ENCODE results near the gene DCD. TPM values are rescaled to one million over a fixed set of nuclear protein-coding genes. Genes with fewer than 3 reads are reported as not detected.

DCD gene
- total and polyA plus RNA-seq, 9 of the 15 experiments (the other 6 are each of a cell fraction or from before 2014, with no cell fraction given), result not detected

GRCh38 chr12:54650409-54650808, 2.2 kb upstream of the DCD start:
- Histone ChIP-seq H3K27ac (ENCODE audit: extremely low read depth, low read depth, low read length) (no peak overlapping the region), H3K4me3 (no peak overlapping the region), H3K9me1 (ENCODE audit: control insufficient read depth, insufficient read depth, low read length) (no peaks in the 10 kb centered on the region), H4K20me1 (replicated peaks; ENCODE audit: control insufficient read depth, insufficient read depth, low read length) (no peaks in the 10 kb centered on the region), H3K9ac (ENCODE audit: insufficient read depth in 1 of 2, low read depth in 2 of 2, low read length in 2 of 2) (no peak overlapping the region), H3K4me1 (replicated peaks in 1 of 2; ENCODE audit: control insufficient read depth in 2 of 2, insufficient read depth in 2 of 2, low read length in 2 of 2) (no peaks in the 10 kb centered on the region), H3K36me3 (ENCODE audit: control insufficient read depth, insufficient read depth, low read length) (no peaks in the 10 kb centered on the region), H2AFZ (ENCODE audit: low read depth, low read length) (no peak overlapping the region), H3K27me3 (ENCODE audit: control insufficient read depth in 2 of 2, insufficient read depth in 2 of 2, low read length in 2 of 2) (peaks cover 0 to 11% of the 10 kb centered on the region in 2 experiments; a peak in 3 of 5 replicates), H3K79me2 (ENCODE audit: control insufficient read depth, insufficient read depth, low read length) (no peaks in the 10 kb centered on the region), H3K4me2 (ENCODE audit: insufficient read depth, low read length) (no peak overlapping the region), H3K9me3 (replicated peaks; ENCODE audit: control insufficient read depth, insufficient read depth, low read depth, low read length) (no peaks in the 10 kb centered on the region)
- CTCF ChIA-PET (ENCODE audit: low intra/inter-chr PET ratio), result no interaction called here
- DNase-seq (ENCODE audit: extremely low read depth in 1 of 4, low spot score in 3 of 4), result no peak
- TF ChIP-seq SMARCA4 (IDR thresholded peaks at IDR 0.05) (no peak), HDAC3 (IDR thresholded peaks at IDR 0.05; ENCODE audit: borderline replicate concordance, partially characterized antibody) (no peak)
- ATAC-seq, result no peak
- FAIRE-seq, result no peak
- WGBS (ENCODE audit: insufficient coverage, low coverage, missing lambda C conversion rate), result 0% methylated on average over 4 of the region's 4 CpGs
- POLR2A ChIA-PET, result no interaction called here
- in situ Hi-C loops (cut with MboI) (no loop called here), intact Hi-C loops (cut with micrococcal nuclease) (no loop called here)
- no TSS peak for BruUV-seq (replicated peaks)

DNA sequence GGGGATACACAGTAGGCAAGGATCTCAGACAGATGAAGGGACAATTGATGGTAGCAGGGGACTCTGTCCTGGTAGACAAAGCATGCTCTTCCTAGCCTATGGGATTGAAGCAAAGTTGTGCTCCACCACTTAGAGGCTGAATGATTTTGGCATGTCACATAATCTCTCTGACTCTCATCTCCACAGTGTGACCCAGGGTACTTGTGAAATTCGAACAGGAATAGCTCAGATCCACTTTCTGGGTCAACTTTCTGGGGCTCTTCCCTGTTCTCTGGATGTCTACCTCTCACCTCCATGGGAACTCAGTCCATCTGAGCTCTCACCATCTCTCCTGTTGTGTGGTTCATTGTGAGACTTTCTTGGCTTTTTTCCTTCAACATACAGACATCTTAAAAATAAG, 1.7 kb upstream of the DCD start:
- Histone ChIP-seq H3K27ac (ENCODE audit: extremely low read depth, low read depth, low read length) (no peak overlapping the region), H3K4me3 (no peak overlapping the region), H3K9ac (ENCODE audit: insufficient read depth in 1 of 2, low read depth in 2 of 2, low read length in 2 of 2) (no peak overlapping the region), H3K79me2 (ENCODE audit: control insufficient read depth, insufficient read depth, low read length) (no peaks in the 10 kb centered on the region), H2AFZ (ENCODE audit: low read depth, low read length) (no peak overlapping the region), H3K9me1 (ENCODE audit: control insufficient read depth, insufficient read depth, low read length) (no peaks in the 10 kb centered on the region), H3K36me3 (ENCODE audit: control insufficient read depth, insufficient read depth, low read length) (no peaks in the 10 kb centered on the region), H3K4me2 (ENCODE audit: insufficient read depth, low read length) (no peak overlapping the region), H4K20me1 (replicated peaks; ENCODE audit: control insufficient read depth, insufficient read depth, low read length) (no peaks in the 10 kb centered on the region), H3K4me1 (replicated peaks in 1 of 2; ENCODE audit: control insufficient read depth in 2 of 2, insufficient read depth in 2 of 2, low read length in 2 of 2) (no peaks in the 10 kb centered on the region), H3K9me3 (replicated peaks; ENCODE audit: control insufficient read depth, insufficient read depth, low read depth, low read length) (no peaks in the 10 kb centered on the region), H3K27me3 (ENCODE audit: control insufficient read depth in 2 of 2, insufficient read depth in 2 of 2, low read length in 2 of 2) (peaks cover 0 to 15% of the 10 kb centered on the region in 2 experiments; a peak in 3 of 5 replicates)
- intact Hi-C loops (cut with micrococcal nuclease), result no loop called here
- POLR2A ChIA-PET, result interaction anchor here (0.6 kb wide), 1 partner anchor 997 kb away, joined by 3 read pairs; no protein-coding TSS in a partner anchor
- FAIRE-seq (no peak), ATAC-seq (no peak), DNase-seq (ENCODE audit: extremely low read depth in 1 of 4, low spot score in 3 of 4) (no peak)
- WGBS (ENCODE audit: insufficient coverage, low coverage, missing lambda C conversion rate), result 0% methylated on average over 1 of the region's 1 CpG
- CTCF ChIA-PET (ENCODE audit: low intra/inter-chr PET ratio), result no interaction called here
- in situ Hi-C loops (cut with MboI), result no loop called here
- no TSS peak for BruUV-seq (replicated peaks)
- no peak for TF ChIP-seq ZC3H4 (CRISPR knock-in tag; IDR thresholded peaks at IDR 0.05; ENCODE audit: borderline replicate concordance)
- TF ChIP-seq TSC22D4 (tag; IDR thresholded peaks at IDR 0.05), result no peak
- TF ChIP-seq SRSF3 (IDR thresholded peaks at IDR 0.05; ENCODE audit: insufficient read depth, low read length), result no peak
- no peak for TF ChIP-seq KDM5B (IDR thresholded peaks at IDR 0.05; ENCODE audit: insufficient replicate concordance, low read depth, low read length)
- TF ChIP-seq ZNF511 (CRISPR knock-in tag; IDR thresholded peaks at IDR 0.05), result no peak
- TF ChIP-seq TAF7 (tag; IDR thresholded peaks at IDR 0.05), result no peak
- TF ChIP-seq HDAC3 (IDR thresholded peaks at IDR 0.05; ENCODE audit: borderline replicate concordance, partially characterized antibody), result no peak
- TF ChIP-seq, protein P1, sequence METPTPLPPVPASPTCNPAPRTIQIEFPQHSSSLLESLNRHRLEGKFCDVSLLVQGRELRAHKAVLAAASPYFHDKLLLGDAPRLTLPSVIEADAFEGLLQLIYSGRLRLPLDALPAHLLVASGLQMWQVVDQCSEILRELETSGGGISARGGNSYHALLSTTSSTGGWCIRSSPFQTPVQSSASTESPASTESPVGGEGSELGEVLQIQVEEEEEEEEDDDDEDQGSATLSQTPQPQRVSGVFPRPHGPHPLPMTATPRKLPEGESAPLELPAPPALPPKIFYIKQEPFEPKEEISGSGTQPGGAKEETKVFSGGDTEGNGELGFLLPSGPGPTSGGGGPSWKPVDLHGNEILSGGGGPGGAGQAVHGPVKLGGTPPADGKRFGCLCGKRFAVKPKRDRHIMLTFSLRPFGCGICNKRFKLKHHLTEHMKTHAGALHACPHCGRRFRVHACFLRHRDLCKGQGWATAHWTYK (CRISPR knock-in tag; IDR thresholded peaks at IDR 0.05), result no peak
- TF ChIP-seq CLOCK (CRISPR knock-in tag; IDR thresholded peaks at IDR 0.05; ENCODE audit: borderline replicate concordance), result no peak
- TF ChIP-seq ZNF764 (CRISPR knock-in tag; IDR thresholded peaks at IDR 0.05; ENCODE audit: low read depth), result no peak
- no peak for TF ChIP-seq ZNF589 (CRISPR knock-in tag; IDR thresholded peaks at IDR 0.05; ENCODE audit: low read depth)
